Measurements from ENCODE around the gene SRGAP3.

DNA sequence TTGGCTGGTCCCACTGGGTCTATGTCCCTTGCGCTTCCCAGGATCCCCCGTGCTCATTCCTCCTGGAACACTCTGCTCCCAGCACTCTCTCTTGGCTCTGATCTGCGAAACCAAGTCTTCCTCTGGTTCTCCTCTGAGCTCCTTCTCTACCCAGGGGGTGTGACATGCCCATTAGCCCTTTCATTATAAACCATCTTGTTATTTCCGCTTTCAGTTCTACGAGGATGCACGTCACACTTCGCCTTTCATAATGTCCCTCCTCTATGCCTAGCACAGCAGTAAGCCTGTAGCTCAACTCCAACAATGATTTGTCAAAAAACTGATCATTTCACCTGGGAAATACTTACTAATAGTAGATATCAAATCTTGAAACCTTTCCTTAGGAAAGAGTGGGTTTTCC, 234.2 kb downstream of the SRGAP3 start:
- TF ChIP-seq, protein P1, sequence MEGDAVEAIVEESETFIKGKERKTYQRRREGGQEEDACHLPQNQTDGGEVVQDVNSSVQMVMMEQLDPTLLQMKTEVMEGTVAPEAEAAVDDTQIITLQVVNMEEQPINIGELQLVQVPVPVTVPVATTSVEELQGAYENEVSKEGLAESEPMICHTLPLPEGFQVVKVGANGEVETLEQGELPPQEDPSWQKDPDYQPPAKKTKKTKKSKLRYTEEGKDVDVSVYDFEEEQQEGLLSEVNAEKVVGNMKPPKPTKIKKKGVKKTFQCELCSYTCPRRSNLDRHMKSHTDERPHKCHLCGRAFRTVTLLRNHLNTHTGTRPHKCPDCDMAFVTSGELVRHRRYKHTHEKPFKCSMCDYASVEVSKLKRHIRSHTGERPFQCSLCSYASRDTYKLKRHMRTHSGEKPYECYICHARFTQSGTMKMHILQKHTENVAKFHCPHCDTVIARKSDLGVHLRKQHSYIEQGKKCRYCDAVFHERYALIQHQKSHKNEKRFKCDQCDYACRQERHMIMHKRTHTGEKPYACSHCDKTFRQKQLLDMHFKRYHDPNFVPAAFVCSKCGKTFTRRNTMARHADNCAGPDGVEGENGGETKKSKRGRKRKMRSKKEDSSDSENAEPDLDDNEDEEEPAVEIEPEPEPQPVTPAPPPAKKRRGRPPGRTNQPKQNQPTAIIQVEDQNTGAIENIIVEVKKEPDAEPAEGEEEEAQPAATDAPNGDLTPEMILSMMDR (IDR thresholded peaks at IDR 0.05; ENCODE audit: low read length): no peak
- no peak for TF ChIP-seq EZH2 (IDR thresholded peaks at IDR 0.05; ENCODE audit: borderline replicate concordance, low read length)
